Measurements from ENCODE around the gene SH3PXD2A. TPM values are rescaled to one million over a fixed set of nuclear protein-coding genes. Genes with fewer than 3 reads are reported as not detected.

Gene SH3PXD2A
- total RNA-seq, 1 donor = 29.0 TPM

- H3K36me3 ChIP-seq (ENCODE audit: insufficient read depth, low read length) = no peaks in the 10 kb centered on the region
- no peak overlapping the region for H3K4me3 ChIP-seq (ENCODE audit: insufficient read depth, low read length)
- H3K4me1 ChIP-seq (ENCODE audit: insufficient read depth, low read length) = no peaks in the 10 kb centered on the region
- no peak for TF ChIP-seq CTCF (IDR thresholded peaks at IDR 0.05; ENCODE audit: extremely low read depth, low read depth, low read length)
- H4K20me1 ChIP-seq (ENCODE audit: insufficient read depth, low read length) = peaks cover 22% of the 10 kb centered on the region
- no peak overlapping the region for H3K4me2 ChIP-seq (ENCODE audit: insufficient read depth, low read length)
- H2AFZ ChIP-seq (ENCODE audit: low read length) = no peak overlapping the region
- H3K27ac ChIP-seq (ENCODE audit: low read depth, low read length) = no peak overlapping the region
- H3K27me3 ChIP-seq (ENCODE audit: insufficient read depth, low read length) = no peaks in the 10 kb centered on the region
- H3K79me2 ChIP-seq (ENCODE audit: insufficient read depth, low read length) = no peaks in the 10 kb centered on the region
- no peaks in the 10 kb centered on the region for H3K9me3 ChIP-seq (ENCODE audit: low read depth, low read length)
- DNase-seq (ENCODE audit: insufficient read length, low spot score, missing footprints) = no peak
These were observed 47.4 kb downstream of the SH3PXD2A start for GRCh38 chr10:103807996-103808395.

GRCh38 chr10:103806395-103807187, 48.8 kb downstream of the SH3PXD2A start:
- Histone ChIP-seq H3K9me3 (ENCODE audit: low read depth, low read length) (no peaks in the 10 kb centered on the region), H3K79me2 (ENCODE audit: insufficient read depth, low read length) (no peaks in the 10 kb centered on the region)

GRCh38 chr10:103805781-103806180, 49.6 kb downstream of the SH3PXD2A start:
- no peaks in the 10 kb centered on the region for H3K27me3 ChIP-seq (ENCODE audit: insufficient read depth, low read length)
- no peak overlapping the region for H3K4me2 ChIP-seq (ENCODE audit: insufficient read depth, low read length)
- H4K20me1 ChIP-seq (ENCODE audit: insufficient read depth, low read length) = peaks cover 22% of the 10 kb centered on the region
- no peak overlapping the region for H3K4me3 ChIP-seq (ENCODE audit: insufficient read depth, low read length)
- H3K27ac ChIP-seq (ENCODE audit: low read depth, low read length) = no peak overlapping the region
- no peaks in the 10 kb centered on the region for H3K36me3 ChIP-seq (ENCODE audit: insufficient read depth, low read length)
- H2AFZ ChIP-seq (ENCODE audit: low read length) = no peak overlapping the region
- no peaks in the 10 kb centered on the region for H3K79me2 ChIP-seq (ENCODE audit: insufficient read depth, low read length)
- H3K4me1 ChIP-seq (ENCODE audit: insufficient read depth, low read length) = no peaks in the 10 kb centered on the region
- TF ChIP-seq CTCF (IDR thresholded peaks at IDR 0.05; ENCODE audit: extremely low read depth, low read depth, low read length) = no peak
- DNase-seq (ENCODE audit: insufficient read length, low spot score, missing footprints) = no peak
- no peaks in the 10 kb centered on the region for H3K9me3 ChIP-seq (ENCODE audit: low read depth, low read length)

More at GRCh38 chr10:103806395-103807187, 48.8 kb downstream of the SH3PXD2A start:
- Histone ChIP-seq H3K36me3 (ENCODE audit: insufficient read depth, low read length) (no peaks in the 10 kb centered on the region), H3K27me3 (ENCODE audit: insufficient read depth, low read length) (no peaks in the 10 kb centered on the region), H3K4me1 (ENCODE audit: insufficient read depth, low read length) (no peaks in the 10 kb centered on the region), H3K4me2 (ENCODE audit: insufficient read depth, low read length) (no peak overlapping the region), H2AFZ (ENCODE audit: low read length) (no peak overlapping the region), H4K20me1 (ENCODE audit: insufficient read depth, low read length) (peaks cover 22% of the 10 kb centered on the region), H3K4me3 (ENCODE audit: insufficient read depth, low read length) (no peak overlapping the region), H3K27ac (ENCODE audit: low read depth, low read length) (no peak overlapping the region)
- no peak for TF ChIP-seq CTCF (IDR thresholded peaks at IDR 0.05; ENCODE audit: extremely low read depth, low read depth, low read length)
- no peak for DNase-seq (ENCODE audit: insufficient read length, low spot score, missing footprints)

- no peak overlapping the region for H3K27ac ChIP-seq (ENCODE audit: low read depth, low read length)
- no peaks in the 10 kb centered on the region for H3K4me1 ChIP-seq (ENCODE audit: insufficient read depth, low read length)
- TF ChIP-seq CTCF (IDR thresholded peaks at IDR 0.05; ENCODE audit: extremely low read depth, low read depth, low read length) = no peak
- no peak overlapping the region for H2AFZ ChIP-seq (ENCODE audit: low read length)
- no peak overlapping the region for H3K4me2 ChIP-seq (ENCODE audit: insufficient read depth, low read length)
- no peaks in the 10 kb centered on the region for H3K9me3 ChIP-seq (ENCODE audit: low read depth, low read length)
- no peak overlapping the region for H3K4me3 ChIP-seq (ENCODE audit: insufficient read depth, low read length)
- peaks cover 18% of the 10 kb centered on the region for H4K20me1 ChIP-seq (ENCODE audit: insufficient read depth, low read length)
- H3K36me3 ChIP-seq (ENCODE audit: insufficient read depth, low read length) = peaks cover 3% of the 10 kb centered on the region
- no peak for DNase-seq (ENCODE audit: insufficient read length, low spot score, missing footprints)
- H3K27me3 ChIP-seq (ENCODE audit: insufficient read depth, low read length) = no peaks in the 10 kb centered on the region
- H3K79me2 ChIP-seq (ENCODE audit: insufficient read depth, low read length) = no peaks in the 10 kb centered on the region
These were observed 50.5 kb downstream of the SH3PXD2A start for GRCh38 chr10:103804871-103805270.
